GM23338 (cell line): ENCODE measurements around the gene HBB. TPM values are rescaled to one million over a fixed set of nuclear protein-coding genes. Genes with fewer than 3 reads are reported as not detected.

Source experiments
- ATAC-seq: fragments of 200-7000 bp; cut with Tn5 transposase; 3 replicates; pipeline ENCODE4 v1.9.1; 2020
- DNase-seq: peaks from one replicate; pipeline ENCODE4 v3.0.0-alpha.2; 2015; ENCODE audit warnings: low spot score
- H2AFZ ChIP-seq: fragments of 200-600 bp; sonication (generic); 2 replicates; pipeline ENCODE4 v1.8.0; 2016; ENCODE audit warnings: antibody characterized with exemption, mild to moderate bottlenecking, moderate library complexity
- H3F3A ChIP-seq: fragments of 200-600 bp; sonication (generic); replicated peaks from 2 replicates; pipeline ENCODE4 v1.8.0; 2017; ENCODE audit warnings: antibody characterized with exemption, mixed run types, low read depth
- H3K27ac ChIP-seq: fragments of 200-600 bp; sonication (generic); 2 replicates; pipeline ENCODE4 v1.6.1; 2016; ENCODE audit warnings: low read depth
- H3K27me3 ChIP-seq: fragments of 200-600 bp; sonication (generic); 2 replicates; pipeline ENCODE4 v1.8.0; 2016; ENCODE audit warnings: mild to moderate bottlenecking, mixed run types, moderate library complexity; ENCODE audit not compliant: insufficient read depth
- H3K36me3 ChIP-seq: fragments of 200-600 bp; sonication (generic); 2 replicates; pipeline ENCODE4 v1.8.0; 2016; ENCODE audit warnings: mild to moderate bottlenecking; ENCODE audit not compliant: insufficient read depth
- H3K4me1 ChIP-seq: fragments of 200-600 bp; sonication (generic); 2 replicates; pipeline ENCODE4 v1.8.0; 2016; ENCODE audit warnings: mild to moderate bottlenecking, moderate library complexity; ENCODE audit not compliant: insufficient read depth
- H3K4me2 ChIP-seq: fragments of 200-600 bp; sonication (generic); 2 replicates; pipeline ENCODE4 v1.7.1; 2017; ENCODE audit warnings: mixed run types
- H3K4me3 ChIP-seq: fragments of 200-600 bp; sonication (generic); 2 replicates; pipeline ENCODE4 v1.6.1; 2016; ENCODE audit warnings: mixed run types
- H3K79me2 ChIP-seq: fragments of 200-600 bp; sonication (generic); replicated peaks from 2 replicates; pipeline ENCODE4 v1.8.0; 2017; ENCODE audit warnings: mild to moderate bottlenecking; ENCODE audit not compliant: insufficient read depth
- H3K9me2 ChIP-seq: fragments of 200-600 bp; sonication (generic); 2 replicates; pipeline ENCODE4 v1.8.0; 2017; ENCODE audit not compliant: insufficient read depth
- H4K20me1 ChIP-seq: fragments of 200-600 bp; sonication (generic); replicated peaks from 2 replicates; pipeline ENCODE4 v1.8.0; 2017; ENCODE audit warnings: mild to moderate bottlenecking; ENCODE audit not compliant: insufficient read depth
- H3K27ac Mint-ChIP-seq: 2 replicates; pipeline ENCODE4 v1.8.0; 2020; ENCODE audit warnings: inconsistent platforms, mild to moderate bottlenecking, moderate library complexity, mixed read lengths
- H3K27me3 Mint-ChIP-seq: 3 replicates; pipeline ENCODE4 v1.8.0; 2022; ENCODE audit warnings: low read depth, mild to moderate bottlenecking, moderate library complexity, mixed read lengths, inconsistent platforms; ENCODE audit not compliant: insufficient read depth, poor library complexity
- H3K36me3 Mint-ChIP-seq: 3 replicates; pipeline ENCODE4 v1.8.0; 2021; ENCODE audit warnings: low read depth, mild to moderate bottlenecking, inconsistent platforms, moderate library complexity, mixed read lengths
- H3K4me1 Mint-ChIP-seq: 3 replicates; pipeline ENCODE4 v1.8.0; 2020; ENCODE audit warnings: mild to moderate bottlenecking, inconsistent platforms, mixed read lengths
- H3K4me3 Mint-ChIP-seq: 3 replicates; pipeline ENCODE4 v1.8.0; 2021; ENCODE audit warnings: moderate library complexity, mild to moderate bottlenecking, inconsistent platforms, mixed read lengths
- H3K9me3 Mint-ChIP-seq: 3 replicates; pipeline ENCODE4 v1.8.0; 2020; ENCODE audit warnings: moderate library complexity, mild to moderate bottlenecking, inconsistent platforms, mixed read lengths
- CREB1 ChIP-seq: fragments of 250-450 bp; sonication (Bioruptor Pico); IDR thresholded peaks from 2 replicates; pipeline ENCODE4 v1.5.0; 2020; ENCODE audit warnings: low read depth, mild to moderate bottlenecking, moderate library complexity
- JUNB ChIP-seq: IDR thresholded peaks from one replicate; pipeline ENCODE4 v1.6.1; 2016; ENCODE audit warnings: antibody characterized with exemption; ENCODE audit not compliant: unreplicated experiment
- NANOG ChIP-seq: IDR thresholded peaks from 2 replicates; pipeline ENCODE4 v1.6.1; 2016; ENCODE audit warnings: antibody characterized with exemption, borderline replicate concordance
- polyA plus RNA-seq: library from polyadenylated mRNA; unstranded; fragments of >200 nt; fragmentation: Nextera tagmentation; extraction: Ambion mirVana; gene quantifications from 2 replicates; pipeline ENCODE4 v1.2.1, GENCODE V29; 2016
- total RNA-seq: library from RNA; depleted of rRNA; stranded (reverse); fragments of >200 nt; shearing (Covaris generic); gene quantifications from 2 replicates; pipeline ENCODE4 v1.2.3, GENCODE V29; 2014
- TF ChIP-seq, protein P1 (sequence below): fragments of 250-450 bp; sonication (Bioruptor Pico); IDR thresholded peaks from 2 replicates; pipeline ENCODE4 v1.5.0; 2020; ENCODE audit warnings: mild to moderate bottlenecking, moderate library complexity
- TF ChIP-seq, protein P2 (sequence below), 2 experiments: fragments of 200-600 bp in 1 of 2; sonication (generic) in 1 of 2; conservative IDR thresholded peaks; 2 replicates each; pipeline versions ENCODE4 v1.5.1 to v1.6.1; 2016 to 2017; ENCODE audit warnings: antibody characterized with exemption in 2 of 2, low read depth in 2 of 2, mild to moderate bottlenecking in 2 of 2, moderate library complexity in 1 of 2

HBB gene
- total and polyA plus RNA-seq, 2 experiments from 2014 or later: not detected

DNA sequence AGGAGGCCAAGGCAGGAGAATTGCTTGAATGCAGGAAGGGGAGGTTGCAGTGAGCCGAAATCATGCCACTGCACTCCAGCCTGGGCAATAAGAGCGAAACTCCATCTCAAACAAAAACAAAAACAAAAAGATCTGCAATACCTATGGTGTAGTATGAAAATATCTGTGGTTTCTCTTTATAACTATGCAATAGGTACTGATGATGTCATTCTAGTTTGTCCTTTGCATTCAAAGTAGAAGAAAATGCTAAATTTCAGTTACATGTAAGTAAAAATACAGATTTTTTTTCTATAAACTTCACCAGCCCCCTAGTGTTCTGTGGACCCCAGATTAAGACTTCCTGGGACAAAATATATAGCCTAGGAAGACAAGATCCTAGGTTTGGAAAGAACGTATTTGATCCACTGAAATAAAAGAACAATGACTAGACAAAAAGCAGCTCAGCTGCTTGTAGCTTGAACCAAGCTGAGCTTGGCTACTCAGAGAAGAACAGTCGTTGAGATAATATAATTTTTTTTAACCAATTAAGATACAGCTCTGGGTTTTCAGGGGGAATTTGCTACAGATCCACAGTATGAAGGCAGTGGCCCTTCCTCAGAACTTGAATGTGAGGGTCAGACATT, 45.6 kb upstream of the HBB start (continued):
- TF ChIP-seq, protein P1, sequence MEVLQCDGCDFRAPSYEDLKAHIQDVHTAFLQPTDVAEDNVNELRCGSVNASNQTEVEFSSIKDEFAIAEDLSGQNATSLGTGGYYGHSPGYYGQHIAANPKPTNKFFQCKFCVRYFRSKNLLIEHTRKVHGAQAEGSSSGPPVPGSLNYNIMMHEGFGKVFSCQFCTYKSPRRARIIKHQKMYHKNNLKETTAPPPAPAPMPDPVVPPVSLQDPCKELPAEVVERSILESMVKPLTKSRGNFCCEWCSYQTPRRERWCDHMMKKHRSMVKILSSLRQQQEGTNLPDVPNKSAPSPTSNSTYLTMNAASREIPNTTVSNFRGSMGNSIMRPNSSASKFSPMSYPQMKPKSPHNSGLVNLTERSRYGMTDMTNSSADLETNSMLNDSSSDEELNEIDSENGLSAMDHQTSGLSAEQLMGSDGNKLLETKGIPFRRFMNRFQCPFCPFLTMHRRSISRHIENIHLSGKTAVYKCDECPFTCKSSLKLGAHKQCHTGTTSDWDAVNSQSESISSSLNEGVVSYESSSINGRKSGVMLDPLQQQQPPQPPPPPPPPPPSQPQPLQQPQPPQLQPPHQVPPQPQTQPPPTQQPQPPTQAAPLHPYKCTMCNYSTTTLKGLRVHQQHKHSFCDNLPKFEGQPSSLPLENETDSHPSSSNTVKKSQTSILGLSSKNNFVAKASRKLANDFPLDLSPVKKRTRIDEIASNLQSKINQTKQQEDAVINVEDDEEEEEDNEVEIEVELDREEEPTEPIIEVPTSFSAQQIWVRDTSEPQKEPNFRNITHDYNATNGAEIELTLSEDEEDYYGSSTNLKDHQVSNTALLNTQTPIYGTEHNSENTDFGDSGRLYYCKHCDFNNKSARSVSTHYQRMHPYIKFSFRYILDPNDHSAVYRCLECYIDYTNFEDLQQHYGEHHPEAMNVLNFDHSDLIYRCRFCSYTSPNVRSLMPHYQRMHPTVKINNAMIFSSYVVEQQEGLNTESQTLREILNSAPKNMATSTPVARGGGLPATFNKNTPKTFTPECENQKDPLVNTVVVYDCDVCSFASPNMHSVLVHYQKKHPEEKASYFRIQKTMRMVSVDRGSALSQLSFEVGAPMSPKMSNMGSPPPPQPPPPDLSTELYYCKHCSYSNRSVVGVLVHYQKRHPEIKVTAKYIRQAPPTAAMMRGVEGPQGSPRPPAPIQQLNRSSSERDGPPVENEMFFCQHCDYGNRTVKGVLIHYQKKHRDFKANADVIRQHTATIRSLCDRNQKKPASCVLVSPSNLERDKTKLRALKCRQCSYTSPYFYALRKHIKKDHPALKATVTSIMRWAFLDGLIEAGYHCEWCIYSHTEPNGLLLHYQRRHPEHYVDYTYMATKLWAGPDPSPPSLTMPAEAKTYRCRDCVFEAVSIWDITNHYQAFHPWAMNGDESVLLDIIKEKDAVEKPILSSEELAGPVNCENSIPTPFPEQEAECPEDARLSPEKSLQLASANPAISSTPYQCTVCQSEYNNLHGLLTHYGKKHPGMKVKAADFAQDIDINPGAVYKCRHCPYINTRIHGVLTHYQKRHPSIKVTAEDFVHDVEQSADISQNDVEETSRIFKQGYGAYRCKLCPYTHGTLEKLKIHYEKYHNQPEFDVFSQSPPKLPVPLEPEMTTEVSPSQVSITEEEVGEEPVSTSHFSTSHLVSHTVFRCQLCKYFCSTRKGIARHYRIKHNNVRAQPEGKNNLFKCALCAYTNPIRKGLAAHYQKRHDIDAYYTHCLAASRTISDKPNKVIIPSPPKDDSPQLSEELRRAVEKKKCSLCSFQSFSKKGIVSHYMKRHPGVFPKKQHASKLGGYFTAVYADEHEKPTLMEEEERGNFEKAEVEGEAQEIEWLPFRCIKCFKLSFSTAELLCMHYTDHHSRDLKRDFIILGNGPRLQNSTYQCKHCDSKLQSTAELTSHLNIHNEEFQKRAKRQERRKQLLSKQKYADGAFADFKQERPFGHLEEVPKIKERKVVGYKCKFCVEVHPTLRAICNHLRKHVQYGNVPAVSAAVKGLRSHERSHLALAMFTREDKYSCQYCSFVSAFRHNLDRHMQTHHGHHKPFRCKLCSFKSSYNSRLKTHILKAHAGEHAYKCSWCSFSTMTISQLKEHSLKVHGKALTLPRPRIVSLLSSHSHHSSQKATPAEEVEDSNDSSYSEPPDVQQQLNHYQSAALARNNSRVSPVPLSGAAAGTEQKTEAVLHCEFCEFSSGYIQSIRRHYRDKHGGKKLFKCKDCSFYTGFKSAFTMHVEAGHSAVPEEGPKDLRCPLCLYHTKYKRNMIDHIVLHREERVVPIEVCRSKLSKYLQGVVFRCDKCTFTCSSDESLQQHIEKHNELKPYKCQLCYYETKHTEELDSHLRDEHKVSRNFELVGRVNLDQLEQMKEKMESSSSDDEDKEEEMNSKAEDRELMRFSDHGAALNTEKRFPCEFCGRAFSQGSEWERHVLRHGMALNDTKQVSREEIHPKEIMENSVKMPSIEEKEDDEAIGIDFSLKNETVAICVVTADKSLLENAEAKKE (CRISPR knock-in tag): no peak

DNA sequence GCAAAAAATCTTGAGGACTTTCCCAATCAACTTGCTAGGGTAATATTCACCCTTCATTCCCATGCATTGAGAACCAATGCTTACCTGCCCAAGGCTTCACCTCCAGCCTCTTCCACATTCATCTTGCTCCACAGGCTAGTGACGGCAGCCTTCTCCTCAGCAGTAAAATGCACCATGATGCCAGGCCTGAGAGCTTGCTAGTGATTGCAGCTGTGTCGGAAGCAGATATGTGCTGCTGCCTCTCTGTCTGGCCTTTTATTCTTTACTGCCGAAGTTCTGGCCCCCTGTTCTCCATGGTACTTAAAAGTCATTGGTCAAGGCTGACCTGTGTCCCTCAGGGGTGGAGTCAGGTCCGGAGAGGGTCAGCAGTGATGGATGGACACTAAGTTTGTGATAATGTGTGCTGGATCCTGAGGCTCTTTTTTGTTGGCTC, 42.9 kb upstream of the HBB start, which contains the start of gene HBE1:
Gene HBE1 (minus strand): TSS at position 231 of the 433 bp plus-strand sequence. CDS start 55 bp downstream, at position 176.
- Mint-ChIP-seq H3K4me3 (no peak within 1 kb of the TSS), H3K27ac (no peak within 1 kb of the TSS), H3K27me3 (no peaks in the 10 kb centered on the region), H3K36me3 (no peaks in the 10 kb centered on the region), H3K4me1 (peaks cover 10% of the 10 kb centered on the region; the same call in 2 of the 3 replicates), H3K9me3 (no peaks in the 10 kb centered on the region)
- Histone ChIP-seq H3K79me2 (no peaks in the 10 kb centered on the region), H2AFZ (no peak within 1 kb of the TSS), H3K4me3 (no peak within 1 kb of the TSS), H4K20me1 (no peaks in the 10 kb centered on the region), H3K4me1 (no peaks in the 10 kb centered on the region), H3K27me3 (no peaks in the 10 kb centered on the region), H3K4me2 (no peak within 1 kb of the TSS), H3K27ac (no peak within 1 kb of the TSS), H3K36me3 (no peaks in the 10 kb centered on the region), H3F3A (no peaks in the 10 kb centered on the region), H3K9me2 (no peaks in the 10 kb centered on the region)
- TF ChIP-seq JUNB (no peak), NANOG (no peak), CREB1 (CRISPR knock-in tag) (no peak)
- TF ChIP-seq, protein P2, sequence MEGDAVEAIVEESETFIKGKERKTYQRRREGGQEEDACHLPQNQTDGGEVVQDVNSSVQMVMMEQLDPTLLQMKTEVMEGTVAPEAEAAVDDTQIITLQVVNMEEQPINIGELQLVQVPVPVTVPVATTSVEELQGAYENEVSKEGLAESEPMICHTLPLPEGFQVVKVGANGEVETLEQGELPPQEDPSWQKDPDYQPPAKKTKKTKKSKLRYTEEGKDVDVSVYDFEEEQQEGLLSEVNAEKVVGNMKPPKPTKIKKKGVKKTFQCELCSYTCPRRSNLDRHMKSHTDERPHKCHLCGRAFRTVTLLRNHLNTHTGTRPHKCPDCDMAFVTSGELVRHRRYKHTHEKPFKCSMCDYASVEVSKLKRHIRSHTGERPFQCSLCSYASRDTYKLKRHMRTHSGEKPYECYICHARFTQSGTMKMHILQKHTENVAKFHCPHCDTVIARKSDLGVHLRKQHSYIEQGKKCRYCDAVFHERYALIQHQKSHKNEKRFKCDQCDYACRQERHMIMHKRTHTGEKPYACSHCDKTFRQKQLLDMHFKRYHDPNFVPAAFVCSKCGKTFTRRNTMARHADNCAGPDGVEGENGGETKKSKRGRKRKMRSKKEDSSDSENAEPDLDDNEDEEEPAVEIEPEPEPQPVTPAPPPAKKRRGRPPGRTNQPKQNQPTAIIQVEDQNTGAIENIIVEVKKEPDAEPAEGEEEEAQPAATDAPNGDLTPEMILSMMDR (conservative IDR thresholded peaks at IDR 0.05; ENCODE audit: low read depth in 2 of 2): no peak
- ATAC-seq (no peak), DNase-seq (no peak)
